Right hindlimb (tissue), 1 donor: ENCODE data around the gene ARSD.
"Not testable (repeated sequence)": the region's sequence is repeated elsewhere in the genome, so short reads cannot be mapped to it uniquely, and the experiment has no call there.

Source experiments
- DNase-seq: peaks from one replicate; pipeline ENCODE4 v3.0.0-alpha.2; 2018

The ARSD gene, protein sequence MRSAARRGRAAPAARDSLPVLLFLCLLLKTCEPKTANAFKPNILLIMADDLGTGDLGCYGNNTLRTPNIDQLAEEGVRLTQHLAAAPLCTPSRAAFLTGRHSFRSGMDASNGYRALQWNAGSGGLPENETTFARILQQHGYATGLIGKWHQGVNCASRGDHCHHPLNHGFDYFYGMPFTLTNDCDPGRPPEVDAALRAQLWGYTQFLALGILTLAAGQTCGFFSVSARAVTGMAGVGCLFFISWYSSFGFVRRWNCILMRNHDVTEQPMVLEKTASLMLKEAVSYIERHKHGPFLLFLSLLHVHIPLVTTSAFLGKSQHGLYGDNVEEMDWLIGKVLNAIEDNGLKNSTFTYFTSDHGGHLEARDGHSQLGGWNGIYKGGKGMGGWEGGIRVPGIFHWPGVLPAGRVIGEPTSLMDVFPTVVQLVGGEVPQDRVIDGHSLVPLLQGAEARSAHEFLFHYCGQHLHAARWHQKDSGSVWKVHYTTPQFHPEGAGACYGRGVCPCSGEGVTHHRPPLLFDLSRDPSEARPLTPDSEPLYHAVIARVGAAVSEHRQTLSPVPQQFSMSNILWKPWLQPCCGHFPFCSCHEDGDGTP

GRCh38 chrX:2928583-2929434 is at the start of gene ARSD:
TSS of gene ARSD (minus strand) at chrX:2929339. CDS start at chrX:2929275, 64 bp downstream.
- peak; percentile 93 for DNase-seq

GRCh38 chrX:2978639-2979038 is 49.5 kb upstream of the ARSD start:
- DNase-seq = not testable (repeated sequence)

DNA sequence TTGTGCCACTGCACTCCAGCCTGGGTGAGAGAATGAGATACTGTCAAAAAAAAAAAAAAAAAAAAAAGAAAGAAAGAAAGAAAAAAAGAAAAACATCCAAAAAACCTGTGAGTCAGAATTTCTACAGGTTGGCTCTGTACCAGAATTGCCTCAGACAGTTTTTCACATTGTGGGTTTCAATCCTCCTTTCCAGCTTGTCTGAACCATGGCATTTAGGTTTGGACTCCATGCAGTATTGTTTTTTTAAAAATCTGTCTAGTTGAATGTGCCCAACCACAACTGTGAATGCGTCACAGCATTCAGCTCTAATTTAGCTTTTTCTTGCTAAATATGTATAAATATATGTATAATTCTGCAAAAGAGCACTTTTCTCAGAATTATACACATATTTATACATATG is 45.8 kb upstream of the ARSD start:
- DNase-seq = no peak

DNA sequence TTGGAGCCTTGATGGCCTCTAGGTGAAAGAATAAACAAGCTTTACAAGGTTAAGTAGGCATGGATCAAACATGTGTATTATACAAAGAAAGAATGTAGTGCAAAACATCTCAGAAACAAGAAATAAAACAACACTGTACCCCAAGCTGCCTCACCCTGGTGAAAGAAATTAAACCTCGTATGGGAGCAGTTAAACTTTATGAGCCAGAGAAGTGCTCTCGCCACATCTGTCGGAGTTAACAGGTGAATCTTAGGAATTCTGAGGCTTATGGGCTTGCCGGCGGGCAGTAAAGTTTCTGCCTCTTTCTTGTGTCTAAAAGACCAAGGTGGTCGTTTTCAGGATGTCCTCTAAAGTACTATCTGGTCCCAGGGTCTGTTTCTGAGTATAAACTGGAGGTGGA is 43.3 kb upstream of the ARSD start:
- DNase-seq = no peak

GRCh38 chrX:2969021-2969420 is 39.9 kb upstream of the ARSD start:
- no peak for DNase-seq

GRCh38 chrX:2967998-2968909 is 39.1 kb upstream of the ARSD start:
- peak; percentile 59 for DNase-seq

- no peak for DNase-seq
Observed at GRCh38 chrX:2967584-2967983, 38.4 kb upstream of the ARSD start.

DNA sequence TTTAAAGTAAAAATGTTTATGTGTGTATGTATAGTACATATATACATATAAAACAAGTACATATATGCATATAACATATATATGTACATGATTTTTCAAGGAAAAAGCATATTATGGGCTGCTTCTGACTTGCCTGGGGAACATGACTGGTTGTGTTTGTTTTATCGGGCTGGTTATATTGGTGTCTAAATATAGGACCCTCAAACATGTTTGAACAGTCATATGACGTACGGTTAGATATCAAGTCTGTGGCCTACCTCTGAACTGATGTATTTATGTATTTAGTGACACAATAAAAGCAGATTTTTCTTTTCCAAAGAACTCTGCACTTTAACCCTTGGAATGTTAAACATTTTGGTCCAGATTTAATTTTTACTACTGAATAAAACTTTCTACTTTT is 37.9 kb upstream of the ARSD start:
- no peak for DNase-seq

DNA sequence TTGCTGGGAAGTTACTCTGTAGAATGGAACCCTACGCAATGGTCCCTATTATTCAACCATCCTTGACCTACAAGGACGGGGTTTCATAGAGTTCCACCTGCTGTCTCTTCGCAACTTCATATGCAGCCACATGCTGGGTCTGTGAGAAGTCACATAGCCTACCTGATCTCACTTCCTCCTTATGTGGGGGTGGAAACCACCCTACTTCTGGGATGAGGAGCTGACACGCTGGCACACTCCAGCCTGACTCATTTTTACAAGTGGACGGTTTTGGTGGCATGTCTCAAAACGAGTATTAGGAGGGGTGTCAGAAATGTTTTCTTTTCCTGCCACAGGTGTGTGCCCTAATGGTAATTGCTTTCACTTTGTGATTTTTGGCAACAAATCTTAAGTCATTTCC is 36.8 kb upstream of the ARSD start:
- DNase-seq = no peak

DNA sequence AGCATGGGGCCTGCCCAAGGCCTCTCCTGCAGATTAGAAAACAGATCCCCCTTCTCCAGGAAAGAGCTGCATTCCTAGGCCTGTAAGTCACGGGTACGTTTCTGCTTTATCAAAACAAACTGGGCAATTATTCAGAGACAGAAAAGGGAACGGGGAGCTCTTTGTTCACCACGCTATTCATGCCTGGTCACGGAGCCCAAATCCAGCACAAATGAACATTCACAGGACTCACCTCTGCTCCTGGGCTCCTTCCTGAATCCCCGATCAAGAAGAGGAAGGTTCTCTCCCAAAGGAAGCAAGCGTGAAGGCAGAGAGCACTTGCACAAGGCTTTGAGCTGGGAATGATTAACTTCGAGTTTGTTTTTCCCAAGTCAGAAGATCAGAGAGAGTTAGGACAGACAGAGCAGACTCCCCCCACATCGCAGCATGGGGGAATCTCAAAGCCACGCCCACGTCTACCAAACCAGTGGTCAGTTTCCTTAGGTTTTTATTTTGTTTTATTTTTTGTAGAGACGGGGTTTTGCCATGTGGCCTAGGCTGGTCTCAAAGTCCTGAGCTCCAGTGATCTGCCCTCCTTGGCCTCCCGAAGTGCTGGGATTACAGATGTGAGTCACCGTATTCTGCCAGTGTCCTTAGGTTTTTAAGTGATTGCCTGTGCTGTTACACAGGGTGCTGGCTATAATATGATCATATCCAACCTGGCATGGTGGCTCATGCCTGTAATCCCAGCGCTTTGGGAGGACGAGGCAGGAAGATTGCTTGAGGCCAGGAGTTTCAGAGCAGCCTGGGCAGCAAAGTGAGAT is 35.1 kb upstream of the ARSD start:
- DNase-seq = not testable (repeated sequence)

DNA sequence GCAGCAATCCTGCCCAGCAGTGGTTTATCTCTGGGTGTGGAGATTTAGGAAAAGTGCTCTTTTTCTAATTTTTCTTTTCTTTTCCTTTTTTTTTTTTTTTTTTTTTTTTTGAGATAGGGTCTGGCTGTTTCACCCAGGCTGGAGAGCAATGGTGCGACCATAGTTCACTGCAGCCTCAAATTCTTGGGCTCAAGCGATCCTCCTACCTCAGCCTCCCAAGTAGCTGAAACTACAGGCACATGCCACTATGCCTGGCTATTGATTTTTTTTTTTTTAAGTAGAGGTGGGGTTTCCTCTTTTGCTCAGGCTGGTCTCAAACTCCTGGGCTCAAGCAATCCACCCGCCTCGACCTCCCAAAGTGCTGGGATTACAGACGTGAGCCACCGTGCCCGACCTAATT is 34.3 kb upstream of the ARSD start:
- not testable (repeated sequence) for DNase-seq

GRCh38 chrX:2962381-2962780 is 33.2 kb upstream of the ARSD start:
- DNase-seq = no peak

DNA sequence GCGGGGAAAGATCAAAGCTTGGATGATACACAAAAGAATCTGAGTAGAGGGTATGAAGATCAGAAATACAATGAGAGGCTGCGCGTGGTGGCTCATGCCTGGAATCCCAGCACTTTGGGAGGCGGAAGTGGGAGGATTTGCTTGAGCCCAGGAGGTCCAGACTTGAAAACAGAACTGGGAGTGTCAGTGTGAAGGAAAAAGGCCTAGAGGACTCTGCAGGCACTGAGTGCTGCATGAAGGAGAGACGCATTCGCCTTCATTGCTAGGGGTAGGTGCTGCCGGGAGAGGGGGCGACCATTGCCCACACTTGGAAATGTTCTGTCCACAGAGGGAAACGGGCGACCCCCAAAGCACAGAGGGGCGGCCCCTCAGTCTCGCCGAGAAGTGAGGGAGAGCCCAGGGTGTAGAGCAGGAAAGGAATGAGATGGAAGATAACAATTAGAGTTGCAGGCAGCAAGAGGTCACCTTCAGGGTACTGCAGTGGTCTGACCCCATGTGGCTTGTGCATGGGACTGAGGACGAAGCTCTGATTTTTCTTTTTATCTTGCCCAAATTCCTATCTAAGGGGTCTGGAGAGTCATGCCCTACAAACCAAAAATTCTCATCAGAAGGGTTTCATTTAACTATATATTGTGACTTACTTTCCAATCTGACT is 31.8 kb upstream of the ARSD start:
- no peak for DNase-seq

- DNase-seq = no peak
Observed at GRCh38 chrX:2958199-2958598, 29.1 kb upstream of the ARSD start.

DNA sequence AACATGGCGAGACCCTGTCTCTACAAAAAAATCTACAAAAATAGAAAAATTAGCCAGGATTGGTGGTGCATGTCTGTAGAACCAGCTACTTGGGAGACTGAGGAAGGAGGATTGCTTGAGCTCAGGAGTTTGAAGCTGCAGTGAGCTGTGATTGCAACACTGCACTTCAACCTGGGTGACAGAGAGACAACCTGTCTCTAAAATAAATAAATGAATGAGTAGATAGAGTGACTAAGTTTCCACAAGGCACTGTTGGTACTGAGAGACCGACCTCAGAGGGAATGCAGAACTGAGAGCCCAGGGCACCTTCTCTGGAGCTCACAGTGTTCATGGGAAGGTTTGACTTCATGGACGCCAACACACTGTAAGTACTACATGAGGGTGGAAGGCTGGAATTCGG is 26.7 kb upstream of the ARSD start:
- no peak for DNase-seq

GRCh38 chrX:2955281-2955680 is 26.1 kb upstream of the ARSD start:
- DNase-seq = no peak

DNA sequence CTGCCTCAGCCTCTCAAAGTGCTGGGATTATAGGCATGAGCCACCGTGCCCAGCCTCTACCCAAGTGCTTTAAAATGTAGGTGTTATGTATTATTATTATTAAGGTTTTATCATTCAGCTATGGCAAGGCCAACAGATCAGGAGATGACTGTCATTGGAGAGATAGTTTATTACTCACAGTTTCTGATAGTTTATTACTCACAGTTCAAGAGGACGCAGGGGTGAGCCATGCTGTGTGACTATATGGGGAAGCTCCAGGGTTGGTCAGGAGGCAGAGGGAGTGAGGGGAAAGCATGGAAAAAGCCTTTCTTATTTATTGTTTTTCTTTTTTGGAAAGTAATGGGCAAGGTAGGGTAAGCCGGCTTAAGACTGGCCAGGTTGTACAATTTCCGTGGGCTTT is 25.4 kb upstream of the ARSD start:
- no peak for DNase-seq

DNA sequence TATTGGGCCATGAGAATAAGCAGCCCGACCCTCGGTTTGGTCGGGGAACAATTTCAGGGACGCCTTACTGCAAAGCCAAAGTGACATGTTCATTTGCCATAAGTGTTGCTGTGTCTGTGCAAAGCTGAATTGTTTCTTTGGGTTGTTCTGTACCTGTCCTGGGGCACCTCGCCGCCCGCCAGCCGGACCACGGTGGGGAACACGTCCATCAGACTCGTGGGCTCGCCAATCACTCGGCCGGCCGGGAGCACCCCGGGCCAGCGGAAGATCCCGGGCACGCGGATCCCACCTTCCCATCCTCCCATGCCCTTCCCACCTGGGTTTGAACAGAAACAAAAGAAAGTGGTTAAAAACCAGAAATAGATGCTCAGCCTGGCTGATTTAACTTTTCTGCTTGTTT is 8.8 kb upstream of the ARSD start:
- not testable (repeated sequence) for DNase-seq

DNA sequence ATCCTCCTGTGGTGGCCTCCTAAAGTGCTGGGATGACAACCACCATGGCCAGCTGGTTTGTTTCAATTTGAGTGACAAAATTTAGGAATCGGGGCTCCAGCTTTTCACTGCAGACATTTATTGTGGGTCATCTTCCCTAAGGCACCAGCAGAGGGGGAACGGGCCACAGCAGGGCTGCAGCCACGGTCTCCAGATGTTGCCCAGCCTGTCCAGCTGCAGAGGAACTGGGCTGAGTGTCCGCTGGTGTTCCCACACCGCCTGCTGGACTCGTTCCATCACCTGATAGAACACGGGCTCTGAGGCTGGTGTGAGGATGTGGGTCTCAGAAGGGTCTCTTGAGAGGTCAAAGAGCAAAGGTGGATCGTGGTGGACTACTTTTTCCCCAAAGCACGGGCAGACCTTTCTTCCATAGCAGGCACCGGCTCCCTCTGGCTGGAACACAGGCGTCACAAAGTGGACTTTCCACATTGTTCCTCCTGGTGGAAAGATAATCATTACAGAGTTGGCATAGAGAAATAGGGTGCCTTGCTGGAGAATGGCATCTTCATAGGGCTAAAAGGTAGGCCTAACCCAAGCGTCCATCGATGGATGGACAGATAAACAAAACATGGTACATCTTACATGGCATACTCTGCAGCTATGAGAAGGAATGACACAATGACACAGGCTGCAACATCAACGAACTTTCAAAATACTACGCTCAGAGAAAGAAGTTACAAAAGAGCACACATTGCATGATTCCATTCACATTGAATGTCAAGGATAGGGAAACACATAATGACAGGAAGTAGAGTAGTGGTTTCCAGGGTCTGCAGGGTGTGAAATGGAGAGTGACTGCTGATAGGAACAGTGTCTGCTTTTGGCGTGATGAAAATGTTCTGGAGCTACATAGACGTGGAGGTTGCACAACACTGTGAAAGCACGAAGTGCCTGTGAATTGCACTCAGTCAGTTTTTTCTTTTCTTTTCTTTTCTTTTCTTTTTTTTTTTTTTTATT is 5.9 kb upstream of the ARSD start:
- DNase-seq = no peak
